ENCODE results near the gene ZC3HAV1. TPM values are rescaled to one million over a fixed set of nuclear protein-coding genes. Genes with fewer than 3 reads are reported as not detected.
"Not testable (repeated sequence)": the region's sequence is repeated elsewhere in the genome, so short reads cannot be mapped to it uniquely, and the experiment has no call there.

ZC3HAV1 gene
- polyA plus RNA-seq, 1 donor (not counting 4 experiments of a cell fraction or from before 2014, with no cell fraction given) = 31.7 TPM

DNA sequence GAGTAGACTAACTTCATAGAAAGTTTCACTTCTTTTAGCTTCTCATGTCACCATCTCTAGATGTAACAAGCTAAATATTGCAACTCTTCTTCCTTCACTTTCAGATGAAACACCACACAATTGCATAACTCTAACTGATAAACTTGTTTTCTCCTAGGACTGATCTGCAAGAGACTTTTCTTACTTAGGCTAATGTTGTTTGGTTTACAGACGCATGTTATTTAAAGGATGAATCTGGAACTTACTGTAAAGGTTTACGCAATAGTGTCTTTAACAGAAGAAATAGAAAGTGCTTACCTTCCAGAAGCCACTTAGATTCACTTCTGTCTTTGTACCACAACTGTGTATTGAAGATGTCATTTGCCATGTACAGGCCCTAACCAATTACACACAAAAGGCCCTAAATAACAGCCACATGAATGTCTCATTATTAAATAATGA lies 22.1 kb upstream of the ZC3HAV1 start:
- Histone ChIP-seq H3K9ac (ENCODE audit: control insufficient read depth, extremely low read depth, insufficient read depth, low read length) (no peak overlapping the region), H3K4me1 (ENCODE audit: control insufficient read depth, extremely low read depth, insufficient read depth, low read length) (peaks cover 4% of the 10 kb centered on the region), H3K27ac (ENCODE audit: control insufficient read depth, insufficient read depth, low read length) (no peak overlapping the region), H3K79me2 (ENCODE audit: control insufficient read depth, insufficient read depth, low read length) (no peaks in the 10 kb centered on the region), H3K36me3 (ENCODE audit: control insufficient read depth in 2 of 2, extremely low read depth in 1 of 2, insufficient read depth in 2 of 2, low read length in 2 of 2) (peaks cover 0 to 2% of the 10 kb centered on the region in 2 experiments), H4K20me1 (ENCODE audit: control insufficient read depth, extremely low read depth, insufficient read depth, low read length) (no peaks in the 10 kb centered on the region), H3K4me2 (ENCODE audit: control insufficient read depth, extremely low read depth, insufficient read depth, low read depth, low read length) (no peak overlapping the region), H3K9me3 (ENCODE audit: control insufficient read depth, low read depth, low read length) (no peaks in the 10 kb centered on the region), H3K4me3 (ENCODE audit: control insufficient read depth in 2 of 3, extremely low read depth in 1 of 3, insufficient read depth in 2 of 3, low read depth in 1 of 3, low read length in 3 of 3) (no peak overlapping the region), H3K9me1 (ENCODE audit: control insufficient read depth, extremely low read depth, insufficient read depth, low read length) (no peaks in the 10 kb centered on the region), H2AFZ (ENCODE audit: control insufficient read depth, low read length) (no peak overlapping the region), H3K27me3 (ENCODE audit: control insufficient read depth, extremely low read depth, insufficient read depth, low read length) (peaks cover 9% of the 10 kb centered on the region)
- dilution Hi-C loops (cut with MboI; ENCODE audit: extremely low pct_ligation_motif_present, low sequenced_read_pairs) = no loop called here
- DNase-seq (ENCODE audit: low read depth, low spot score) = no peak
- no peak for FAIRE-seq
- TF ChIP-seq, protein P1, sequence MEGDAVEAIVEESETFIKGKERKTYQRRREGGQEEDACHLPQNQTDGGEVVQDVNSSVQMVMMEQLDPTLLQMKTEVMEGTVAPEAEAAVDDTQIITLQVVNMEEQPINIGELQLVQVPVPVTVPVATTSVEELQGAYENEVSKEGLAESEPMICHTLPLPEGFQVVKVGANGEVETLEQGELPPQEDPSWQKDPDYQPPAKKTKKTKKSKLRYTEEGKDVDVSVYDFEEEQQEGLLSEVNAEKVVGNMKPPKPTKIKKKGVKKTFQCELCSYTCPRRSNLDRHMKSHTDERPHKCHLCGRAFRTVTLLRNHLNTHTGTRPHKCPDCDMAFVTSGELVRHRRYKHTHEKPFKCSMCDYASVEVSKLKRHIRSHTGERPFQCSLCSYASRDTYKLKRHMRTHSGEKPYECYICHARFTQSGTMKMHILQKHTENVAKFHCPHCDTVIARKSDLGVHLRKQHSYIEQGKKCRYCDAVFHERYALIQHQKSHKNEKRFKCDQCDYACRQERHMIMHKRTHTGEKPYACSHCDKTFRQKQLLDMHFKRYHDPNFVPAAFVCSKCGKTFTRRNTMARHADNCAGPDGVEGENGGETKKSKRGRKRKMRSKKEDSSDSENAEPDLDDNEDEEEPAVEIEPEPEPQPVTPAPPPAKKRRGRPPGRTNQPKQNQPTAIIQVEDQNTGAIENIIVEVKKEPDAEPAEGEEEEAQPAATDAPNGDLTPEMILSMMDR (optimal IDR thresholded peaks at IDR 0.05 in 1 of 3, IDR thresholded peaks at IDR 0.05 in 1 of 3, conservative IDR thresholded peaks at IDR 0.05 in 1 of 3; ENCODE audit: extremely low read depth in 1 of 3, insufficient read depth in 2 of 3, low read length in 3 of 3) = no peak
- TF ChIP-seq EZH2 (IDR thresholded peaks at IDR 0.05; ENCODE audit: low read length) = no peak

GRCh38 chr7:139129814-139130213 lies 20.3 kb upstream of the ZC3HAV1 start:
- H3K9me1 ChIP-seq (ENCODE audit: control insufficient read depth, extremely low read depth, insufficient read depth, low read length); H3K4me2 ChIP-seq (ENCODE audit: control insufficient read depth, extremely low read depth, insufficient read depth, low read depth, low read length); H3K79me2 ChIP-seq (ENCODE audit: control insufficient read depth, insufficient read depth, low read length); H3K9ac ChIP-seq (ENCODE audit: control insufficient read depth, extremely low read depth, insufficient read depth, low read length); H3K27me3 ChIP-seq (ENCODE audit: control insufficient read depth, extremely low read depth, insufficient read depth, low read length); DNase-seq (ENCODE audit: low read depth, low spot score); H3K4me1 ChIP-seq (ENCODE audit: control insufficient read depth, extremely low read depth, insufficient read depth, low read length); H3K9me3 ChIP-seq (ENCODE audit: control insufficient read depth, low read depth, low read length); H4K20me1 ChIP-seq (ENCODE audit: control insufficient read depth, extremely low read depth, insufficient read depth, low read length); H2AFZ ChIP-seq (ENCODE audit: control insufficient read depth, low read length); dilution Hi-C loops (cut with MboI; ENCODE audit: extremely low pct_ligation_motif_present, low sequenced_read_pairs); H3K36me3 ChIP-seq (ENCODE audit: control insufficient read depth in 2 of 2, extremely low read depth in 1 of 2, insufficient read depth in 2 of 2, low read length in 2 of 2); FAIRE-seq; H3K4me3 ChIP-seq (ENCODE audit: control insufficient read depth in 2 of 3, extremely low read depth in 1 of 3, insufficient read depth in 2 of 3, low read depth in 1 of 3, low read length in 3 of 3); H3K27ac ChIP-seq (ENCODE audit: control insufficient read depth, insufficient read depth, low read length): not testable (repeated sequence)

DNA sequence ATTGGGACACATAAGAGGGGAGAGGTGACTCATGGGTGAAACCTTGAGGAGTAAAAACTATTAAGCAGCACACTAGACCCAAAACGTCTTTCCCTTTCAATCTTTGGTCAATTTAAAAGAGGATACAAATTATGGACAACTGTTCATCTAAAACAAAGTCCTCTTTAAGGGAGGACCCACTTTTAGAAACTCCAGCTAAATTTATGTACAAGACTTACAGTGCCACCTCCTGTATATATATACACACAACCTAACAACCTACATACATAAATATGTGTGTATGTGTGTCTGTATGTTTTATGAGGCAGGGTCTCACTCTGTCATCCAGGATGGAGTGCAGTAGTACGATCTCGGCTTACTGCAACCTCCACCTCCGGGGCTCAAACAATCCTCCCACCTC lies 18.1 kb upstream of the ZC3HAV1 start:
- Histone ChIP-seq H3K4me3 (ENCODE audit: control insufficient read depth in 2 of 3, extremely low read depth in 1 of 3, insufficient read depth in 2 of 3, low read depth in 1 of 3, low read length in 3 of 3) (no peak overlapping the region), H3K36me3 (ENCODE audit: control insufficient read depth in 2 of 2, extremely low read depth in 1 of 2, insufficient read depth in 2 of 2, low read length in 2 of 2) (no peaks in the 10 kb centered on the region), H3K27ac (ENCODE audit: control insufficient read depth, insufficient read depth, low read length) (no peak overlapping the region), H2AFZ (ENCODE audit: control insufficient read depth, low read length) (no peak overlapping the region), H3K9me1 (ENCODE audit: control insufficient read depth, extremely low read depth, insufficient read depth, low read length) (no peaks in the 10 kb centered on the region), H4K20me1 (ENCODE audit: control insufficient read depth, extremely low read depth, insufficient read depth, low read length) (no peaks in the 10 kb centered on the region), H3K9me3 (ENCODE audit: control insufficient read depth, low read depth, low read length) (no peaks in the 10 kb centered on the region), H3K27me3 (ENCODE audit: control insufficient read depth, extremely low read depth, insufficient read depth, low read length) (peaks cover 9% of the 10 kb centered on the region), H3K9ac (ENCODE audit: control insufficient read depth, extremely low read depth, insufficient read depth, low read length) (no peak overlapping the region), H3K79me2 (ENCODE audit: control insufficient read depth, insufficient read depth, low read length) (no peaks in the 10 kb centered on the region), H3K4me1 (ENCODE audit: control insufficient read depth, extremely low read depth, insufficient read depth, low read length) (no peaks in the 10 kb centered on the region), H3K4me2 (ENCODE audit: control insufficient read depth, extremely low read depth, insufficient read depth, low read depth, low read length) (no peak overlapping the region)
- no peak for TF ChIP-seq EZH2 (IDR thresholded peaks at IDR 0.05; ENCODE audit: low read length)
- TF ChIP-seq, protein P1 (optimal IDR thresholded peaks at IDR 0.05 in 1 of 3, IDR thresholded peaks at IDR 0.05 in 1 of 3, conservative IDR thresholded peaks at IDR 0.05 in 1 of 3; ENCODE audit: extremely low read depth in 1 of 3, insufficient read depth in 2 of 3, low read length in 3 of 3) = no peak
- dilution Hi-C loops (cut with MboI; ENCODE audit: extremely low pct_ligation_motif_present, low sequenced_read_pairs) = no loop called here
- no peak for FAIRE-seq
- DNase-seq (ENCODE audit: low read depth, low spot score) = no peak
